HG03066 (cell line): ENCODE measurements around the gene LY86.

Experiments
- ATAC-seq: cut with Tn5 transposase; IDR thresholded peaks from one replicate; pipeline ENCODE4 v1.9.1; 2021; ENCODE audit warnings: low read depth; ENCODE audit not compliant: unreplicated experiment

The LY86 gene

DNA sequence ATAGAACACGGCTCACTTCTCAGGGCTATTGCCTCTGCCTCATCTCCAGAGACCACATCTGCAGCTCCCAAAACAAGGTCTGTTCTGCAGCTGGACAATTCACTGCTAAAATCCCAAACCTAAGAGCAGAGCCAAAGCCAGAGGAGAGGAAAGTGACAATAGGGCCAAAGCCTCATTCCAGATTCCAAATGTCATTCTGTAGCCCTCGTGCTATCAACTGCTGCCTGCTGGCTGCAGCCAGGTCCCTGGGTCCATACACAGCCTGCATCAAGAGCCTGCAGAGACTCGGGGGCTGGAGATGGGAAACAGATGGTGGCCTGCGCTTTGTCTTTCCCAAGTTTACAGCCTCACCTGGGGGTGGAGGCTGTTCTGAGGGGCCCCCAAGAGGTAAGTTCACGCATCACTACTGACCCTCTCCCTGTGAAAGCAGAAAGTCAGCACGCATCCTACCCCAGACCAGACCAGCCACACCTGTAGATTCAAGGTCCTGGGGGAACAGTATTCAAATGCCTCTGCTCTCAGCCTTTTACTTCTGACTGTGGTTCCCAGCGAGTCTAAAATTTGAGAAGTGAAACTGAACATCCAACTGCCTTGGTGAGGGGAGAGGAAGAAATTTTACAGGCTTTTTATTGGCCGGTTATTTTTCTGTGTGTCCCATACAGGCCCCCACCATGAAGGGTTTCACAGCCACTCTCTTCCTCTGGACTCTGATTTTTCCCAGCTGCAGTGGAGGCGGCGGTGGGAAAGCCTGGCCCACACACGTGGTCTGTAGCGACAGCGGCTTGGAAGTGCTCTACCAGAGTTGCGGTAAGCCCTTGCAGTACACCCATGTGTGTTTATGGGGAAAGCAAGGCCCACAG lies at the start of gene LY86:
Gene LY86, plus strand, starts transcription at position 657 of the 860 bp plus-strand sequence. Its CDS starts 15 bp downstream, at position 672.
- peak; percentile 48 for ATAC-seq

DNA sequence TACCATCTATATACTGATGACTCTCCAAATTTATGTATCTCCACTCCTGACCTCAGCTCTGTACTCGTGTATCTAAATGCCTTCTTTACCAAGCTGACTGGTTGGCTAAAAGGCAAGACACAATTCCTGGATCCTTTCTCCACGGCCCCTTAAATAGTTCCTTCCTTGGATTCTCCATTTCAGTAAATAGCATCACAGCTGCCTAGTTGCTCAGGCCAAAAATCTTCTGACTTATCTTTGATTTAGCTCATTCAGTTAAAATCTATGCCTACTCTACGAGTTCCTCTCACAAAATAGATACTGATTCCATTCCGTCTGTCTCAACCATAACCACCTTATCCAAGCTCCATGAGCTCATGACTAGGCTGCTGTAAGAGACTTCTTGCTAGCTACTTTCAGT lies 49.5 kb upstream of the LY86 start:
- no peak for ATAC-seq

DNA sequence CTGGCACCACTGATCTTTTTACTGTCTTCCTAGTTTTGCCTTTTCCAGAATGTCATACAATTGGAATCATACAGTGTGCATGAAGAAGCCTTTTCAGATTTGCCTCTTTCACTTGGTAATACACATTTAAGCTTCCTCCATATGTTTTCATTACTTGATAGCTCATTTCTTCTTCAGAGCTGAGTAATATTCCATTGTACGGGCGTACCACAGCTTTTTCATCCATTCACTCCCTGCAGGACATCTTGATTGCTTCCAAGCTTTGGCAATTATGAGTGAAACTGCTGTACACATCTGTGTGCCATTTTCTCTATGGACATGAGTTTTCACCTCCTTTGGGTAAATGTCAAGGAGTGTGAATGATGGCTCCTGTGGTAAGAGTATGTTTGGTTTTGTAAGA lies 46.2 kb upstream of the LY86 start:
- no peak for ATAC-seq

DNA sequence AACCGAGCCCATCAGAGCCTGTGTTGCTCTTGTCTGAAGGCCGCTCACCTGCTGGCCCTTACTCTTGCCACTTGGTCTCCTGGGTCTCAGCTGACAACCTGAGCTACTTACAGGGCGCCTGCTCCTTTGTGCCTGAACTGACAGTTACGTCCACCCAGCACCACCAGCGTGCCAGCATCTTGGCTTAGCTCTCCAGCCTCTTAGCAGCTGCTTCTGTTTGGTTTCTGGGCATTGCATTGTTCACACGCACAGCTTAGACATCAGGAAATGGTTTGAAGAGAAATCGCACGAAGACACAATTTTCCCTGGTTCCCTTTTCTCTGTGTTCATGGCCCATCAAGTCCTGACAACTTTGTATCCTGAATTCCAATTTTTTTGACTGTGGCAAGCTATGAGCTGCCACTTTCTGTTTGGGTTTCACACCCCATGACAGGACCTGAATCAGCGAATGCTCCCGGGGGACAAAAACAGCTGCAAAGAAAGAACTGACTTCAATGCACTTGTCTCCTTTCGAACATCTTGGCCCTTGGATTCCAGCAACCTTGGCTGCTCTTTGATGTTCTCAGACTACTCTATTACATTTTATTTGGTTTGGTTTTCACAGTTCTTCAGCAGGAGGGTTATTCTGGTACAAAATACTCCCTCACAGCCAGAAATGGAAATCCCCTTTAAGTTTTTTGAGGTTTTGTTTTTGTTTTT lies 45.2 kb upstream of the LY86 start:
- ATAC-seq: no peak

DNA sequence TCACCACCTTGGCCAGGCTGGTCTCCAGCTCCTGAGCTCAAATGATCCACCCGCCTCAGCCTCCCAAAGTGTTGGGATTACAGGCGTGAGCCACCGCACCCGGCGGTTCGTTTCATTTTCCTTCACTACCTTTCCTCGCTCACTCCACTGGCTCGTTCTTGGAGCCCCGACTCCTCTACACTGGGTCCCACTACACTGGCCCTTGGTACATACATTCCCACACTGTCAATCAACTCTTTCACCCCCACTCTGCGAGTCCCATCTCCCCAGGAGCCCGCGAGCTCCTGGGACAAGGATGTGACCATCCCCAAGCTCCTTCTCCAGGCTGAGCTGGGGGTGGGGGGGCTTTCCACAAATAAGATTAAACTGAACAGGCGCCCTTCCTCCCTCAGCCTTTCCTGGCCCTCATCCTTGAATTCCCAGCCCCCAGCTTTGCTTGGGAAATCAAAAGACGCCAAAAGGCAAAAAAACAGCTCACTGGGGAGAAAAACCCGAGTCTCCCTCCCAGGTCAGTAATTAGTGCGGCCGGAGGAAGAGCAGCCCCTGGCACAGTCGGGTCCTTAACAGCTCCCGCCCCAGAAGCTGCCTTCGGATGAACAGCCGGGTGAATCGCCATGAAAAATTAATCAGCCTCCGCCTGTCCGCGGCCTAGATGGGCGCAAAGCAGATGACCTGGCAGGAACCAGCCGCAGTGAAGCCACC lies 42.8 kb upstream of the LY86 start:
- peak; percentile 13 for ATAC-seq

DNA sequence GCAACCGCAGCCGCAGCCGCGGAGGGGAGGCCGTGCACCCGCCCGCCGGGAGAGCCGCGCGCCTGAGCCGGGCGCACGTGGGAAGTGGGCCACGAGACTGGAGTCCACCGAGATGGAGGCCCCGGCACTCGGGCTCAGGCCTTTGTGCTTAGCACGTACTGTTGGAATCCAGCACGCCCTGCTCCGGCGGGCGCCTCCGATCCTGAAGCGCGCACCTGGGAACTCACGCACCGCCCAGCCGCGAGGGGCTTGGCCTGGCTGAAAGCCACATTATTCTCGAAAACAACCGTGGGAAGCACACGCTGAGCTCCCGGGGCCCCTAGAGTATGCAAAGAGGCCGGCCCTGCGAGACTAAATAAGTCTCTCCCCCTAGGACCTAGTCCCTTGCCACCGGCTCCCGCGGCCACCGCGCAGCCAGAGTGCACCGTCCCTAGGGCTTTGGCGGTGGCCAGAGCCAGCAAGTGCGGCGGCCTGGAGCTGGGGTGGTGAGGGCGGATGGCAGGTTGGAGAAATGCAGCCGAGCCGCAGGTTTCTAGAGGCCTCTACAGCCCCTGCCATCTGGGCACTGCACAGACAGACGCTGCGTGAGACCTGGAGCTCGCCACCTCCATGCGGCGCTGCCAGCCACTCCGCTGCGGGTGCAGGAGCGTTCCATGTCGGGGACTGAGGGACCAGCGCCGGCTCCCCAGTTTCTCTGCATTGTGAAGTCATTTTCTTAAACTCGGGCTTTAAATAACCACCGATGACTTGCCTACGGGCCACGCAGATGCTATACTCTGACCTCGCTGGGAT lies 42.0 kb upstream of the LY86 start:
- ATAC-seq: peak; percentile 54

DNA sequence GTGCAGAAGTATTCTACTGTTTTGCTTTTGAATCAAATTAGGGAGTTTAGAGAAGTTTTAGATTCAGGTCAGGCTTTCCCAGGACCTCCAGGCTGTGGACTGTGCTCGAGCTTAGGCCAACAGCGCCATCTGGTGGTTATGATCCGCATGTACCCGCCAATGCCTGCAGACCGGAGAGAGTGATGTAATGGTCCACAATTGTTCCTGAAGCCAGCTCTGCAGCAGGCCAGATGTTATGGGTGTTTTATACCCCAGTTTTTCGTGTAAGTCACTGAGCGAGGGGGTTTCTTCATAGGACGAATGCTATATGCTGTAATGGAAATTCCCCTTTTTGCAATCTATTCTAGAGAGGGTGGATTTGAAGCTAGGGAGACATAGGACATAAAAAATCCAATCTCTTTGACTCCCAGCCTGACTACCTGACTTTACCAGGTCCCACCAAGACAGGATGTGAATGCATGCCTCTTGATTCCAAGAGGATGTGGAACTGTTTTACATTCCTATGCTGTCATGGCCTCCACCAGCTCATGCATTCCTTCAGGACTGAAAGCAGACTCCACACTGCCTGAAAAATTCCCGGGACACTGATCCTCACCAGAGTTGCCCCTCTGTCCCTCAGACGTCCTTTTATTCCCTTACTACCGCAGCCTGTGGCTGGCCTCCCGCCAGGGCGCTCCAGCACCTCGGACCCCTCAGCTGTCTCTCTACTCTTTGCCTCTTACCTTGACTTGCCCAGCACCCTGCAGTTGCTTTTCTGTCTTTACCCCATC lies 41.2 kb upstream of the LY86 start:
- peak; percentile 74 for ATAC-seq

DNA sequence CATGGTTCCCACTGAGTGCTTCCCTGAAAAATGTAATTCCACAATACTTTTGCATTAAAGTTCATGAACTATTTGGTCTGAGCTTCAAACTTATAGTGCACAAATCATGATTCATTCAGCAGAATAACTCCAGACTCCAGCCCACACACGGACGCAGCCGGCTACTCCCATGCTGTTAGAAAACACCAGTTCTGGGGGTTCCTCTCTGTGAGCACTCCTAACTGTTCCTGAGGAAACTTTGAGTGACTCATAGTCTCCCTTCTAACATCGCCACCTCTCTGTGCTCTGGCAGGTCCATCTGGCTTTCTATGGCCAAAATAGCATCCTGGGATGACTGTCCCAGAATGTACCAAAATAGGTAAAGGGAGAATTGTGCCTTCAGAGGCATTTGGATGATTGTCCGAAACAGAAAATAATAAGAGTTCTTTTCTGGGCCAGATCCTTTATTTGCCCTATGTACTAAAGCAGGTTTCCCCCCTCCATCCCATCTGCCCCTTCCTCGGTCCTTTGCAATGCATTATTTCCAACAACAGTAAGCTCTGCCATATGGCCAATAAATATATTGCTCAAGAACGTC lies 32.3 kb upstream of the LY86 start:
- no peak for ATAC-seq

DNA sequence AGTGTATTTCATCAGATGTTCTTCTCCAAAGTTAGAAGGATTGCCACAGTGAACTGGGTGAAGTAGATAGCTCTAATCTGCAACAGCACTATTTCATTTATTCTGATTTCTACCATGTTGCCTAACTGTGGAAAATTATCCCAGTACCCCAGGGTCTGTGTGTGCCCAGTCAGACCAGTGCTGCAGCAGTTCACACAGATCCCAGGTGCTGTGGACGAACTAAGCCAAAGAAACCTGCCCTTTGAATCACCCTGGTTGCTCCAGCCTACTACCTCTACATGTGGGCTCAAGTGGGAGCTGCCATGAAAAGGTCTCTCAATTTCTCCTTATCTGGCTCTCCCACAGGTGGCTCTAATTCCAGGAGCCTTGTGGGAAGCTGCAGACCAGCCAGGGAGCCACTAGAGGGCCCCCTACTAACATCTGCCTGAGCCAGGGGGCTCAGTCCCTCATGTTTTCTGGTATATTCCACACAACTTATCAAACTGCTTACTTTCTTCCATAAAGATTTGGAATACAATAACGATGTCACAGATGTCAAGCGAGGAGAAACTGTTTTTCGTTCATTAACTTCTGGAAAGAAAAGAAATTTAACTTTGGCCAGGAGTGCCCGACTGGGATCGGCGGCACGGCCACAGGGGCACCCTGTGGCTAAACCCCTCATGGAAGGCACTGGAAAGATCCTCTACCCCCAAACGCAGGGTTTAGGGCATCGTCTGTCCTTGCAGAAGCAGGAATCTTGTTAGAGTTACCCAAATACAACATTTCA lies 31.6 kb upstream of the LY86 start:
- no peak for ATAC-seq

DNA sequence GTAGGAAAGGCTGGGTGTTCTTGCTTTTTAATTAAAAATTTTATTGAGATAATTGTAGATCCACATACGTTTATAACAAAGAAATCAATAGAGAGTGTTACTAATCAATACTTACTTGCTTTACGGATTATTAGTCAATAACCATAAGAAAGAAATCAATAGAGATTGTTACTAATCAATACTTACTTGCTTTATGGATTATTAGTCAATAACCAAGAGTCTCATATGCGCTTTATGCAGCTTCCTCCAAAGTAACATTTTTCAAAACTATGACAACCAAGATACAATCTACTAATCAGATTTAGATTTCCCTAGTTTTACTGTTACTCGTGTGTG lies 31.0 kb upstream of the LY86 start:
- no peak for ATAC-seq

DNA sequence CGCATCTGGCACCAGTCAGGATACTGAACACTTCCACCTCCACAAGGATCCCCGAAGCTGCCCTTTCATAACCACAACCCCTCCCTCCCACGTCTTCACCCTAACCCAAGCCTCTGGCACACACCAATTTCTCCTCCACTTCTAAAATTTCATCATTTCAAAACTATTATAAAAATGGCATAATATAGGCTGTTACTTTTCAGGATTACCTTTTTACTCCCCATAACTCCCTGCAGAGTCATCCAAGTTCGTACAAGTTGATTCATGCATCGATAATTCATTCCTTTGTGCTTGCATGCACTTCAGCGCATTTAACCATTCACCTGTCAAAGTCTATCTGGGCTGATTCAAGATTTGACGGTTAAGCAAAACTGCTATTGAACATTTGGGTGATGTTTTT lies 30.6 kb upstream of the LY86 start:
- ATAC-seq: no peak

DNA sequence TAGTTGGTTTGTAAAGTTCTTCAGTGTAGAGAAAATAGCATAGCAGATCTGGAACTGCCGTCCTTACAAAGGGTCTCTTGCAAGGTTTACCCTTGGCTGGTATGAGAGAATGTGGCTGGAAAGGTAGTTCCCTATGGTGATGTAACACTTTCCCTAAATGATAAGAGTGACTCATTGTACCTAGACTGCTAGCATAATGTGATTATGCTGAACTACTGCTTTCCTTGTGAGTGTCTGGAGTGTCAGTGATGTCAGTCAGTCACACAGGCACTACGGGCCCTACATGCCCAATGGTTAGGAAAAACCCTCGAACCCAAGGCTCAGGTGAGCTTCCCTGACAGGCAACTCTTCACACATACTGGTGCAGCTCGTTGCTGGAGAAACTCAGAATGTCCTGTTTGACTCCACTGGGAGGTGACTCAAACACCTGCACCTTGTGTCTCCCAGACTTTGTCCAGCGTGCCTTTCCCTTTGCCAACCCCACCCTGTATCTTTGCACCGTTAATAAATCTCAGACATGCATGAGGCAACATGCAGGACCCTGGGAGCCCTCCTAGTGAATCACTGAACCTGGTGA lies 28.4 kb upstream of the LY86 start:
- no peak for ATAC-seq

DNA sequence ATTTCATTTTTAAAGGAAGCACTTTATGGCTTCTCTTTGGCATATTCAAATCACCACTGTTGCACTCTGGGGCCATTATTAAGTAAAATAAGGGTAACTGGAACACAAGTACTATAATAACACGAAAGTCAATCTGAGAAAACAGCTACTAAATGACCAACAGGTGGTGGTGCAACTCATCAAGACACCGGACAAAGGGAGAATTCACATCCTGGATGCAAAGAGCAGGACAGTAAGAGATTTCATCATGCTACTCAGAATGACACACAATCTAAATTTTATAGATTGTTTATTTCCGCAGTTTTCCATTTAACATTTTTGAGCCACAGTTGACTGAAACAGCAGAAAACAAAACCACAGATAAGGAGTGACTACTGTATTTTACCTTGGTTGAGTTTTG lies 27.6 kb upstream of the LY86 start:
- ATAC-seq: no peak

DNA sequence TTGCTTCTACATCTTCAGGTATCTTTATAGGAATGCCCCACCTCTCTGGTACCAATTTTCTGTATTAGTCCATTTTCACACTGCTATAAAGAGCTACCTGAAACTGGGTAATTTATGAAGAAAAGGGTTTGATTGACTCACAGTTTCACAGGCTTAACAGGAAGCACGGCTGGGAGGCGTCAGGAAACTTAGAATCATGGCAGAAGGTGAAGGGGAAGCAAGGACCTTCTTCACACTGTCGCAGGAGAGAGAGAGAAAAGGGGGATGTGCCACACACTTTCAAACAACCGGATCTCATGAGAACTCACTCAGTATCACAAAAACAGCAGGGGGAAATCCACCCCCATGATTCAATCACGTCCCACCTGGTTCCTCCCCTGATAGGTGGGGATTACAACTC lies 24.4 kb upstream of the LY86 start:
- ATAC-seq: no peak

DNA sequence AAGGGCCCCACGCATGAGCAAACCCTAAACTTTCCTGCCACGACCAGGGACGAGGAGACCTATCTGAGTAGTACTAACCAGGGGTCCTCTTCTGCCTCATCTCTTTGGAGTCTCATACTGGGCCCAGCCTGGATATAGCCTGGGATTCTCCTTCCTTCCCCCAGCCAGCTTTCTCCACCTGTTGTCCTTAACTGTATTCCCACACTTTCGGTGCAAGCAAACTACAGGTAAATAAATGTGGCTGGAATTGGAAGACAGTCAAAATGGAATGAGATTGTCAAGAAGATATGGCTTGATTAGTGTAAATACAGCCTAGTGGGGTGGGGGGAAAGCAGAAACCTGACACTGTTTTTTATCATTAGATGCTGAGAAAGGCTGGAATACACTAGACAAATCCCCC lies 23.5 kb upstream of the LY86 start:
- ATAC-seq: no peak

DNA sequence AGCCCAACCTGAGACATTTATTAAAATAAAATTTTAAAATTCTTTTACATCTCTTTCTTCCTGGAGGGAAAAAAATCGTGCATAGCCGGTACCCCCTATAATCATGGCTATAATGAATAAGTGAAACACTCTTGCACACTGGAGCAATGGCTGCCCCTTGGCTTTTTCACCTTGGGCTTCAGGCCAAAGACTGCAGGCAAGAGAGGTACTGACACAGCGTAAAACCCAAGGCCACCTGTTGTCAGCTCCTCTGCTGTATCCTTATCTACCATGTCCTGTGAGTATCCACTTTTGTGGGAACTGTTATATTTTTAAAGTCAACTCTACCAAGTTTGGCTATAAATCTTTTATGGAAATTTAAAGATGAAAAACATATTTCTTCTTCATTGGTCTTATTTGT lies 23.0 kb upstream of the LY86 start:
- no peak for ATAC-seq

DNA sequence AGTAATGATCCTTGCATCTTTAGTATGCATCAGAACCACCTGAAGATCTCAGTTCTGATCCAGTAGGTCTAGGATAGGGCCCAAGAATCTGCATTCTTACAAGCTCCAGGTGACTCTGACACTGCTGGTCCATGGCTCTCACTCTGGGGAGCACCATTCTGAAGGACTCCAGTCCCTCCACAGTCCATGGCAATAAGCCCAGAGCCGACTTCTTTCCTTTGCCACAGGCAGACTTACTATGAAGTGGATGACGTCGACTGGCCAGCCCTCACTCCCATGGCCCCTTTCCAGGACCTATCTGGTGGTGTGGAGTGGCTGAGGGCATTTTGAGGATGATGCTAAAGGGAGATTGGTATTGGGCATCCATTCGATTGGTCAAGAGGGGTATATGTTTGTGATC lies 21.8 kb upstream of the LY86 start:
- ATAC-seq: no peak

DNA sequence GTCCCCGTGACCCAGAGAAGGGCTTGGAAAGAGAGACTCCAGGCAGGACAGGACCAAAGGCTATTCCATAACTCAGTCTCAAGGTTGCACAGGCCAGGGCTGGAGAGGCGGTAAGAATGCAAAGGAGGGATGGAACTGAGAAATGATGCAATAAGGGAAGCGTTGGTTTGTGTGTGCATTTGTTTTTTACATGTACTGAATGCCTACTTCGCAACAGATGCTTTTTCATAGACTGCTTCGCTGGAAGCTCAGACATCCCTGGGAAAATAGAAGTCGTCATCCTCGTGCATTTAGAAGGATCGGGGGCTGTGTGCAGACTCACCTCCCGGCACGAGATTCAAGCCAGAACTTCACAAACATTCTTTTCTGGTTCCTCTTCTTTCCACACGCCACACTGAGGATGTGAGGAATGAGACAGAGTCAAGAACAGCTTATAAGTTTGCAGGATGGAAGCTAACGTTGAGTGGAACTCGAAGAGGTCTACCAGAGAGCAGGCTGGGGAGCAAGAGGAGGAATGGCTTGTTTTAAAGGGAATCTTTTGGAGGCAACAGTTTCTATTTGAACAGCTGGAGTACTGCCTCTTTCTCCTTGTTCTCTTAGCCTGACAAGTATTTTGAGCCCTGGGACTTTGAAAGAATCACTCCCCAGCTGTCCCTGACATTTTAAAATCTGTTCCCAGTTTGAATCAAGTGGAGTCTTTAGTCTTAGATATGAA lies 19.3 kb upstream of the LY86 start:
- no peak for ATAC-seq
